NCI-H1105 treated with DMSO at 0.1 percent for 48 hours (cell line): ENCODE measurements around the gene FAM133A.
A peak's percentile ranks its signal among the peaks of the same experiment; 100 is the strongest.

Experiments used
- DNase-seq: peaks from one replicate; lab custom pipeline; 2025; lab: John Stamatoyannopoulos, UW

The FAM133A gene

DNA sequence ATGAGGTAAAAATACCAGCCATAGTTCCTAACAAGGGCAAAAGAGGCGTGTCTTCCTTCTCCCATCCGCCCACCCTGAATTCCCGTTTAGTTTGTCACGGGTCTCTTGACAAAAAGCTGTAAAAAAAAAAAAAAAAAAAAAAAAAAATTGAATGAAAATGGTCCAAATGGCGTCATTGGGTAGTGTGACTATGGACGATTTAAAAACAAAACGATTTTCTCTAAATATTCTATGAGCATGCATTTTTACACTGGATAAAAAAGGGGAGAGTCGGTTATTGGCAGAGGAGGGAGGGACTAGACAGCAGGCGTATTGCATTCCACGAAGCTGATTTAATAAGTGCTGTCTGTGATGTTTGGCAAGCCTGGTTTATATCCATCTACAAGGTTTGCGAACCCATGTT, at the start of gene FAM133A:
TSS of gene FAM133A (plus strand) at position 338 of the 403 bp plus-strand sequence. CDS start 35,214 bp downstream, outside the sequence.
- DNase-seq: peak; percentile 58

- DNase-seq: no peak
Measured at GRCh38 chrX:93637591-93637990, 36.4 kb upstream of the FAM133A start.

- DNase-seq: no peak
Measured at GRCh38 chrX:93649381-93649780, 24.6 kb upstream of the FAM133A start.

- no peak for DNase-seq
Measured at GRCh38 chrX:93660575-93660974, 13.4 kb upstream of the FAM133A start.

GRCh38 chrX:93673056-93673868, 744 bp upstream of the FAM133A start, which contains the start of gene NAP1L3:
TSS of gene NAP1L3 (minus strand) at chrX:93673578. CDS start at chrX:93673304, 274 bp downstream.
- peak; percentile 86 for DNase-seq

DNA sequence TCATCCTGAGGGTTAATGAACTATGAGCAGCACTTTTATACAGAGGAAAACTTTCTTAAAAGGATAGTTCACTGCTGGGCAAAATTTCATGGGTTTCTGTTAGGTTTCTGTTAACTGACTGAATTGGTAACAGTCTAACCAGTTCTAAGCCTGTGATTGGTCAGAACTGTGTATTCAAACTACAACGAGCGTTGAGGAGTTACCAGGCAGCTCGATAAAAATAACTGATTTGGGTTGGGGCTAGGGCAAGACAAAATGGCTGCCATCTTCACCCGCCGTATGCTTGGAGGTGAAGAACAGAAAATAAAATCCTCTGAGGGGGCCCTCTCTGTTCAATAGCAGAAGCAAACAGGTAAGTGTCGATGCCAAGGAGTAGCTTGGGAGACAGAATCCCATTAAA, 22.0 kb downstream of the FAM133A start:
- DNase-seq: no peak

DNA sequence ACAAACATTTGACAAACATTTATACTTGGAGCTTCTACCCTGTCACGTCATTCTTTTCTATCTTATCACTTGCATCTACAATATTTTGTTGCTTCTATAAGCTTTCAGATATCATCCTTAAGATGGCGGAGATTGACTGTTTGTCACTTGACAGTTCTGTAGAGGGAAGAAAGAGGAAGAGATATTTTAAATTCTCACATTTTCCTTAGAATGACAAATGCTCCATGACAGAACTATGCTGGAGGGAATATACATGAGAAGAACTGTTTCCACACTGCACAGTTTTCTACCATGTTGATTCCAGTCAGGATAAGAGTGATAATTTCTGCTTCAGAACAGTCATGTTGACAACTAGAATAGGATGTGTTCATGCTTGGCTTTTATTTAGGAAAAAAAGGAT, 29.7 kb downstream of the FAM133A start:
- DNase-seq: no peak

DNA sequence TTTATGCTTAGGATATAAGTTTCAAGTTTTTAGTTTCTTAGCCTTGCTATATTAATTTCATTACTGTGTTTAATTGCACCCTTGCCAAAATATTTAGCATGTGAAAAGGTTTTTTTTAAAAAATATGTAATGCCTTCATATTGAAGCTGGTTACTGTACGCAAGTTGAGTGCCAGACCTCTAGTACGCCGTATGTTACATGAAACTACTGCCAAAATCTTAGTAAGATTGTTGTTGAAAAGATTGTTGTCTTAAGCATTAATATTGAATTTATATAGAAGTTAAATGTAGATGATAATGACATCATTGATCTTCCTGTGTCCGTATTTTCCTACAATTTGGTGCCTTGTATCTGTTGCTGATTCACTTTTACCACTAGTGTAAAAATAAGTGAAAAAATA, 37.1 kb downstream of the FAM133A start:
- DNase-seq: no peak

- no peak for DNase-seq
Measured at GRCh38 chrX:93741811-93742210, 67.8 kb downstream of the FAM133A start.

GRCh38 chrX:93760163-93760562, 86.2 kb downstream of the FAM133A start:
- no peak for DNase-seq
